T-helper 9 cell (primary cell): ENCODE results near the gene LRP2.
A peak's percentile ranks its signal among the peaks of the same experiment; 100 is the strongest.

Source experiments
- DNase-seq: peaks from one replicate; pipeline ENCODE4 v3.0.0-alpha.2; 2020

Gene LRP2

DNA sequence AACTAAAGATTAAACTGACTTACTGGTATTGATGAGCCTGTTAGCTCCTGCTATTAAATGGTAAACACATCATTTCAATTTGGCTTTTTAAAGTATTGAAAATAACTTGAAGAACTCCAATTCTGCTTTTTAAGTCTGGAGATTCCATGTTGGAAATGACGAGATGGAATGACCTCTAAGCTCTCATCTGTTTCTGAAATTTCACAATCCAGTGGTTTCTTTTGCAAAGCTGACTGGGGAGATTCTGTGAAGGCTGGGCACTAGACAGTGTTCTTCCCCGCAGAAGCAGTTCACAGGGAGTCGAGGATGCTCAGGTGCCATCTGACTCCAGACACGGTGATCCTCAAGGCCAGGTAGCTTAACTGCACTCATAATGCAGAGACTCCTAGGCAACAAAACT, 248.3 kb downstream of the LRP2 start:
- DNase-seq = no peak

DNA sequence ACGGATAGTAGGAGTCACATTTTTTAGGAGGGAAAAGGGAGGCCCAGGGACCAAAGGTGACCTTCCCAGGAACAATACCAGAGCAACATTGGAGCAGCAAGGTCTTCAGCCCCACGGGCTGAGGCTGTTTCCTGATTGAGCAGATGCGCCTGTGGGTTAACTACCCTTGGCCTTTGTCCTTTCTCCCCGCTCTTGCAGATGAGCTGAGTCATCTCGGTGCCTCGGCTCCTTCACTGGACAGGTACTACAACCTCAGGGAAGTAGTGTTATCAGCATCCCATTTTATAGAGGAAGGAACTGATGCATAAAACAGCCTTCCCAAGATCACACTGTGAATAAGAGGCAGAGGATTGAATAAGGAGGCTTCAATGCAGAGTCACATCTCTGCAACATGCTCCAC, 249.5 kb downstream of the LRP2 start:
- DNase-seq = no peak

DNA sequence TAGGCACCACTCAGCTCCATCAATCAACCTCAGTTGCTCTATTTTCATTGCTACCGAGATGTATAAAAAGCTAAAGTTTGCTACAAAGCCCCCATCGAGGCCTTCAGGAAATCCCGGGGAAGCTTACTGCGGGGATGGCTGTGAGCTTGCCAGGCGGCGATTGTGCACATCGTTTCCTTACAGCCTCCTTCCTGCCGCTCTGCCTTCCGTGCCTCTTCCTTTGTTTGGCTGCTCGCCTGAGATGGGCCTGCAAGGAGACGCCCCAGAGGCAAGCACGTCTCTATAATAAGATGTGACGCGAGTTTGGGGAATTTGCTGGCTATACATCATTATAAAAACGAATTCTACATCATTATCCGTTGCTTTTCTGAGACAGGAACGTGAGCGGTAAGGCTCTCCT, 251.4 kb downstream of the LRP2 start:
- DNase-seq = no peak

DNA sequence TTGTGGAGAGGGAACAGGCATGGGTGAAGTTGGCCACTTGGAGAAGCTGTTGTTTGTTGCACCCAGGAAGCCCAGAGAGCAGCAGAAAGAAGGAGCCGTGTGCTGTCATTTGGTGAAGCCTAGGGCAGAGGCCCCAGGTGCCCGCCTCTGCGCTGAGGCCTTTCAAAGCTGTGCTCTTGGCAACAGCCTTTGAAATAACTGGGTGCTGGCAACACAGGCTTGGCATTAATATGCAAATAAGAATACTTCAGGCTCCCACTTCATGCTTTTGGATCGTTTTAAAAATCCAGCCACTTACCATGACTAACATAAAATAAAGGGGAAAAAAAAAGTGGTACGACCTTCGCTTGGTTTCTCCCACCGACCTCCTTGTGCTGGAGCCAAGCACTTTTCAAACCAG, 251.9 kb downstream of the LRP2 start:
- DNase-seq = no peak

DNA sequence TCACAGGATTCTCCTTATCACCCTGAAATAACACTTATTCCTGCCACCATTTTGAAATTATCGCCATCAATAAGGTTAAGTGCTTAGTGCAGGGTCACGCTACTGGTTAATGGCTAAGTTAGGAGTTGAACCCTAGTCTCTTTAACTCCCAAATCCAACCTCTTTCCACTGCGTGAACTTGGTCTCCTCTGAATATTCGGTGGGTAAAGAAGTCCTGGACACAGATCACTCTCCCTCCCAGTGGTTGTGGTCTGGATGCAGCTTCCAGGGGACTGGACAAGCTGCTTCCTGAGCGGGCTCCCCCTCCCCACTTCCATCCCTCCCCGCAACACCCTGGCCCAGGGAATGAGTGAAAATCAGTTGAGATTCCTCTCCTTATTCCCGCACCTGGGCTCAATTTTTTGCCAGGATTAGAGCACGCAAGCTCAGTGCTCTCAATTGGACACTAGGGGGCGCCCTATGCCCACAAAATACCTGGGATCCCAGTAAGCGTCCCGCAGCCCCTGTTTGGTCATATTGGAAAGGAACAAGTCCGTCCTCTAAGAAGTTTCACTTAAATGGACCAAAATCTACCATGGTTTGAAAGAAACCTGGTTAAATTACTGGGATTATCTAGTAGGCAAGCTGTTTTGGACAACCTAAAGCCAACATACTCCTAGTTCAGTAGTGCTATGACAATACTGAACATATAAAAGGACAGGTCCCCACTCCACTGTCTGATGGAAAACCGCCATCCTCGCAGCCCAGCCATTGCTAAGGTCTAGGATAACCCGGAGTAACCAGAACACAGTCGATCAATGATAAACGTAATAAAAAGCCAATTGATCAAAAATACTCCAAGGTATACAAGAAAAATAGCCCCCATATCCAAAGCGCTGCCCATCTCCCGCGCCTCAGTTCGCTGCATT, 252.6 kb downstream of the LRP2 start:
- DNase-seq = peak; percentile 69

DNA sequence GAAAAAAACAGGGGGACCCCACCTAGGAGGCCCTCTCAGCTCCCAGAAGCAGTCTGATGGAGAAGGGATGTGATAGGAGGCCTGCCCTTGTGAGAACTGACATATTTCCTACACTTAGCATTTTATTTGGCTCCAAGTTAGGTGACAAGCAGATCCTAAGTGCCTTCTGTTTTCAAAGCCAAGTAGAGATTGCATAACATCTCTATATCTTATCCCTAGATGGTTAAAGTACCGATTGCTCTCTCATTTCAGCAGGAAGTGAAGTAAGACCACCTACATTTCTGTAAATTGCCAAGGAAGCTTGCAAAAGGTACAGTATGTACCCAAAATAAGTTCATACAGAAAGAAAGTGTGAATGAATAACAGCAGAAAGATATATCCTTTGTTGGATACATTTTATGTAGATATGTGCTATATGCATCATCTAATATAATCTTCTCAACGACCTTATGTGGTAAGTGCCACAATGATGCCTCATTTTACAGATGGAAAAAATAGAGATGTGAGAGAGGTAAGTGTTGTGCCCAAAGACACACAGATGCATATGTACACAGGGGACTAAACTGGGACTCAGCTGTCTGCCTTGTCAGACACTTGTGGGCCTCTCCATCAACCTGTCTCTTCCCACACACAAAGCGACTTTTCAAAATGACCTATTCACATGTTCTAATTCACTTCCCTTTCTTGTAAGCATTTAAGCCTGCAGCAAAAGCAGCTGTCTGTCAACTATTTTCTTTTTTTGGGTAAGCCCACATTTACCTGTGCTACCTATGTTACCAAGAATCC, 254.0 kb downstream of the LRP2 start:
- no peak for DNase-seq

DNA sequence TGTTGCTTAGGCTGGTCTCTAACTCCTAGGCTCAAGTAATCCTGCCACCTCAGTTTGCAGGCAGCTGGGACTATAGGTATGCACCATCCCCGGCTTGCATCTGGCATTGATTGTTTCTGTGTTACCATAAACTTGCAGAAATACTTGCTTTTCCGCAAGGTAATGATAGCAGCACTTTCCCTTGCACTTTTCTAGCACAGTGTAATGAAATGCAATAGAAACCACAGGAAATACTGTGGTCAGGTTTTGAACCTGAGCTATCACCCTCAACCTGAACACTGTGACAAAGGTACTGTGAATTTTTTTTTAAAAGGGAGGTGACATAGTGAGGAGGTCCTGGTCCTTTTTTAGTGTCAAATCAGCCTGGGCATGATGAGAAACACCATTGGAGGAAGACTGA, 254.7 kb downstream of the LRP2 start:
- DNase-seq = peak; percentile 2

DNA sequence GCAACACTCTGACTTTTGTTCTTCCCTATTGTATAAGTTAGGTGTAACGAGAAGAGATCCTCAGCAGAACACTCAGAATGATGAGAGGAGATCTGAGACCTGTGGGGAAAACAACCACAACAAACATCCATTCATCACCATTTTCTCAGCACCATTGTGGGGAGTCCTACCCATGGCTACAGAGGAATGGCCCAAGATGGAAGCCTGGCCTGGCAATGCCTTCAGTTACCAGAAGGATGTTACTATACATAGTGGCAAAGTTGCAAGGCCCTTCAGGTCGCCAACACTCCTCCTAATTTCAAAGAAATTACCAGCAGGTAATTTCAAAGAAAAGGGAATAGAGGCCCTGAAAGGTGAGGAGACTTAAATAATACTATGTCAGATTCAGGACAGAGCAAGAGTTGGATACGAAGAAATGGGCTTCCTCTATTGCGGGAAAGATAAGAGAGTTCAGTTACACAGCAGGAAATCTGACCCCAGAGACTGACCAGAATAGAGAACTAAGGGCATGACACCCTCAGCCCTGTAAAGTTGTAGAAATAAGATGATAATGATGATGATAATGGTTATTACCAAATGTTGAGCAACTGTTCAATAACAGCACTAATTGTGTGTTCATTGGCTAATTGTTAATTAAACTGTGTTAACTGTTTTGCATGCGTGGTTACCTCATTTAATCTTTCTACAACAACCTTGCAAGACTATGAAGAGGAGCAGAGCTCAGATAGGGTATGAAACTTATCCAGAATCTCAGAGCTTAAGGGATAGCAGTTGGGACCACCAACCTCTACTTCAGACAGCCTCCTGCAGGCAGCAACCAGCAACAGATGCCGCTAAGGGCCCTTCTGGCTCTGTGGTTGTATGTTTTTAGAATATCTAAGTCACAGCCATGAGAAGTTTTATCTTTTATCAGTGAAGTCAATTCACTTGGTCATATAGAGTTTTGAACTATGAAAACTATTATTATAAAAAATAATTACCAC, 255.5 kb downstream of the LRP2 start:
- DNase-seq = no peak

DNA sequence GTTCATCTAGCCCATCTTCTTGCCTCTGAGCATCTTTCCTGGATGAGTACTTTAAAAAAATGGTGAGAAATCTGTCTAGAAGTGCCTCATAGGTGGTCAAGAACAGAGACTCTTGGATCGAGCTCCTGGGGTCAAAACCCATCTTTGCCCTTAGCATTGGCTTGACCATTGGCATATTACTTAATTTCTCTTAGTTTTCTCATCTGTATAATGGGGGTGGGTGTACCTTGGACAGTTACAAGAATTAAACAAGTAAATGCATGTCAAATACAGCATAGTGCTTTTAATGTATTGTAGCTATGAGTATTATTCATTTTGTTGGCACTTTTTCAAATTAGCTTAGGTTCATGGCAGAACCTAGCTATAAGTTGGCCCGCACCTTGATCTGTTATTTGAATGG, 256.2 kb downstream of the LRP2 start:
- DNase-seq = no peak

DNA sequence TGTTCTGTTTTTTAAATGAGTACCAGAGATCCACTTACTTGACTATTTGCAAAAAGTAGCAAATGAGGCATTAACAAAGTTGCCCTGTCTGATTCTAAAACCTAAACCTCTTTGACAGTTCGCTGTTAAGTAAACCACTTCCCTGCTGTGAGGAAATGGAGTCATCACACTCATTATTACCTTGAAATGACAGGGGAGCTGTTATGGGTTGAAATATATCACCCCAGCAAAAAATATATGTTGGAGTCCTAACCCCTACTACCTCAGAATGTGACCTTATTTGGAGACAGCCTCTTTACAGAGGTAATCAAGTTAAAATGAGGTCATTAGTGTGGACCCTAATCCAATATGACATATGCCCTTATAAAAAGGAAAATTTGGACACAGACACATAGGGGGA, 256.9 kb downstream of the LRP2 start:
- no peak for DNase-seq

DNA sequence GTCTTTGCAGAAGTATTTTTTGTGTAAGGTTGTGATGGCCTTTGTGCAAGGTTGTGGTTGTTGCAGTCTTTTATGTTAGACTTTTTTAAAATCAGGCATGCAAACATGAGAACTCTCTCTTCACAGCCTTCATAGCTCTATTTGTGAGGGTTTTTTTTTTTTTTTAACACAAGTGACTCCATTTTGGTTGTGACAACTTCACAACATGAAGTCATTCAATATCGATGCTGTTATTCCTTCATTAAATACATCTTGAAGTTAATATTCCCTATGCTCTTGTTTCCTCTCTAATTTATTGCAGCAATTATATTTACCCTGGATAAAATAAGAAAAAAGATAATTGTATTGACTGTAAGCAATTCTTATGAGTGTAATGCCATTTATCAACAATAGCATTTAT, 257.5 kb downstream of the LRP2 start:
- DNase-seq = no peak

DNA sequence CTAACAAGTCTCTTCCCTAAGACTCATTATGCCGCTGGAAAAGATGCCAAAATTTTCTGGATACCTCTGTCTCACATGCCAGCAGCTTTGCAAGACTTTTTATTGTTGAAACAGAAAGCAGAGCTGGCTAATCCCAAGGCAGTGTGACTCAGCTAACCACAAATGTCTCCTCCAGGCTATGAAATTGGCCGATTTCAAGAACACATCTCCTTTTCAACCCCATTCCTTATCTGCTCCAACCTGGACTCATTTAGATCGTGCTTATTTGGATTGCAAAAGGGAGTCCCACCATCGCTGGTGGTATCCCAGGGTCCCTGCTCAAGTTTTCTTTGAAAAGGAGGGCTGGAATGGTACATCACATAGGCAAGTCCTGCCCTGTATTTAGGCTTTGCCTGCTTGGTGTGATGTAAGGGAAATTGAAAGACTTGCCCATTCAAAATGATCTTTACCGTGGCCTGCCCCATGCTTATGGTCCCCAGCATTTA, 266.7 kb downstream of the LRP2 start:
- no peak for DNase-seq

DNA sequence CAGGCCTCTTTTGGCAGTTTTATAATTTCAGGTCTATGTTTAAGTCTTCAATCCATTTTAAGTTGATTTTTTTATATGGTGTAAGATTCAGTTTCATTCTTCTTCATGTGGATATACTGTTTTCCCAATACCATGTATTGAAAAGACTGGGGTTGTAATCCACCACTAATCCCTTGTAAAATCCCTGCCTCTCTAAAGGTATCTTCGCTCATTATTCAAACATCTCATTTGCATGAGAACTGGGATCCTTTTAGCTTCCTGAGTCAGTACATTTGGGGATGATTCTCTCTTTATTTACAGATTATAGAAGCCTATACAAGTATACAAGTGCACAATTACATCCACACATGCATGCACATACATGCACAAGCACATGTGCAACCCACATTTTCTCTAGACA, 267.7 kb downstream of the LRP2 start:
- no peak for DNase-seq

DNA sequence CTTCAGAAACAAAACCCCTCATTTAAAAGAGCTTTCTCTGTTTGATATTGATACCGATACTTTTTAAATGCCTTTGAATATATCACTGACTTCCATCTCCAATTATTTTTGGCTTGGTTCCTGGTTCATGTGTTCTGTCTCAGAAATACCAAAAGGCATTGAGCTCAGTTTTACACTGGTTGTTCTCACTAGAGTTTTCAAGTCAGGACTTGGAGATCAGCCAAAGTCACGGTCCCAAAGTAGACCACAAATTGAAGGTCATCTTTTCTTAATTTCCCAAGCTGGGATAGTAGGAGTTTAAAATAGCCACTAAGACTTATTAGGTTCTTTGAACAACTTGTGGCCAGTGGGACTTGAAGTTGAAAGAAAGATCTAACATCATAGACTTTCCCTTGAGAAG, 268.8 kb downstream of the LRP2 start:
- no peak for DNase-seq

DNA sequence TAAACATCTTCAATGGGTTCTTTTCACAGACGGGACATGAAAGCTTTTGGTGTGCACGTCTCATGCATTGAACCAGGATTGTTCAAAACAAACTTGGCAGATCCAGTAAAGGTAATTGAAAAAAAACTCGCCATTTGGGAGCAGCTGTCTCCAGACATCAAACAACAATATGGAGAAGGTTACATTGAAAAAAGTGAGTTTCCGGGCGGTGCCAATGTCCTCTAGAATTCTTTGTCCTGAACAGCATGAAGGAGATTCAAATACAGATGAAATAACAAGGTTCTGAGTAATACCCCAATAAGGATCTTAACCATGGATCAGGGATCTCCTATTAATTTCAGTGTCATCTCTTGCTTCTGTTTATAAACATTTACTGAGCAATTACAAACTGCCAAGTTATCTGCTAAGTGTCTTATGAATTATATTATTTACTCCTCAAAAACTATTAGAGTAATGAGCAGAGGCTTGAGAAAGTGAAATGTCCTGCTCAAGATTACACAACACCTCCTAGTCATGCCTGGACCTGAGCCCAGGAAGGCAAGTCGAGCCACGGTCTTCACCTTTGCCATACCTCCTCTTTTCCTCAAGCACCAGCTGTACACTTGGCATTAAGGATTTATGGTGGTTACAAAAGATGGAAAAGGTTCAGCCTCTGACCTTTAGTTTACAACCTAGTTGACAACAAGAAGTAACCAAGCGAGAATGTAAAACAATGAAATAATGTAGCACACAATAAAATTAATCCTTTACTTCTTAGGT, 270.4 kb downstream of the LRP2 start:
- DNase-seq = no peak

DNA sequence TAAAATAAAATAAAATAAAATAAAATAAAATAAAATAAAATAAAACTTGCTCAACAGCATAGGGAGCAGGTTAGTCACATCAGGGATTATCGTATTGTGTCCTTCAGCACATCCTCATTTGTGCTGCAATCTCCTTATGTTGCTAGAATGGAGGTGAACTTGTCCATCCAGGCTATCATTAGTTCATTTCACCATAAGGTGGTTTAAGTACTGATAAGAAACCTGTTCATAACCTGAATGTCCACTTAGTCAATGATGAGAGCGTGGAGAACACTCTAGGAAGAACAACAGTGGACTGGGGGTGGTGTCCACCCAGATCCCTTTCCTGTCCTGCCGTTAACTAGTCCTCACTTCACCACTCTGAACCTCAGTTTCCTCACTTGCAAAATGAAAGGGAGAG, 271.1 kb downstream of the LRP2 start:
- DNase-seq = no peak

DNA sequence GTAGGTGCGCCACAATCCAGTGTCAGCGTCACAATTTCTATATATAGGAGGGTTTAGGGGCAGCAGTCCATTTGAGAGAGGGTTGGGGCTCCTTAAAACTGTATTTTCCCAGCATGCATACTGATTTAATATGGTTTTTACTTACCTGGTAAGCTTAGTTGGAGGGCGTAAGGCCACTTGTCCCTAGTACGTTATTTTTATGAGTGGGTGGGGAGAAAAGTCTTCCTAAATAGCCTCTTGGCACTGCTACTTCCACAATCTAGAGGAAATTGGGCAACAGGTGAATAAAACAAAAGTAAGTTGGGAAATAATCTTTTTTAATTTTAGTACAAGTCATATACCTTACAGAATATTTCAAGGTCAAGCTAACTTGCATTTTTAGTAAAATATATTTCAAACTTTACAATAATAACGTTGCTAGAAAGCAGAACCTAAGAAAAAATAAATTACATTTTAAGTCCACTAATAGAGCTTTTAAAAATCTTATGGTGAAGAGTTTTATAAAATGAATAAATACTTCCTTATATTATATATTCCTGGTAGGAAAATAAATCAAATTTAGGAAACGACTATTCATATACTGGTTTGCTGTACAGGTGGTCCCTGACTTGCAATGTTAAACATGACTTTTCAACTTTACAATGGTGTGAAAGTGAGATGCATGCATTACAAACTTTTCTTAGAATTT, 272.1 kb downstream of the LRP2 start:
- DNase-seq = no peak

DNA sequence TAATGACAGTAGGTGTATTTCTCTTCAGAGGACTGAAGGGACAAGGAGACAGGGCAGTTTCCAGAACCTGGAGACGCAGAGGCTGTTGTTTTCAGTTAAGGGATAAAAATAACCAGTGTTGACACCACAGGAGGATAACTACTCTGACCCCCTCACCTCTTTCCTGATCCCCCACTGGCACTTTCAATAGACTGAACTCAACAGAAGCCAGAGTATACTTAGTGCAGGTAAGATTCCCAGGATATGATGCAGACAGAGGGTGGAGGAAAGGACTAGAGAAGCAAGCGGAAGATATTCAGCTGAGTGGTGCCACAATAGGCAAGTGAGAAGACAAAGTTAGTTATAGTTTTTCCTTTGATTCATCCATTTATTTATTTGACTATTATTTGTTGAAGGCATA, 273.2 kb downstream of the LRP2 start:
- no peak for DNase-seq

DNA sequence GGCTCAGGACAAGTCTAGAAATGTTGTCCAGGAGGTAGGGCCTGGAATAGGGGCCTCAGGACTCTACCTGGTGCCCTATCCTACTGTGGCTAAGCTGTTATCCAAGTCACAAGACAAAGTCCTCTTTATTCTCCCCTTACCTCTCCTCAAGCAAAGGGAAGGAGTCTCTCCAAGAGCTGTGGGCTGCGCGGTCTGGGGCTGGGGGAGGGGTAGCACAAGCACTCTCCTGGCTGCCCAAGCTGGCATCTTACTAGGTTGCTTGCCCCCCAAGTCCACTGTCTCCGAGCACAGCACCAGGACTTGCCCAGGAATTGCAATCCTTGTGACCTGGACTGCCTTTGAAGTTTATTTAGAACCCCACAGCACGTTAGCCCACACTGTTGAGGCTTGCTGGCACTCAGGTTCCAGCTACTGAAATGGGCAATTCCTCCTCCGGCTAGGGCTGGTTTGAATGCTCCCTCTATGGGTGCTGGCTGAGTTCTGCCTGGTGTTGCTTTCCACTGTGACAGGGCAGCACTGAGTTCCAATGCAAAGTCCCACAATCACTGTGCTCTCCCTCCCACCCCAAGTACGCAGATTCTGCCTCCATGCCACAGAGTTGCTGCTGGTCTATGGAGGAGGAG, 274.5 kb downstream of the LRP2 start:
- no peak for DNase-seq

DNA sequence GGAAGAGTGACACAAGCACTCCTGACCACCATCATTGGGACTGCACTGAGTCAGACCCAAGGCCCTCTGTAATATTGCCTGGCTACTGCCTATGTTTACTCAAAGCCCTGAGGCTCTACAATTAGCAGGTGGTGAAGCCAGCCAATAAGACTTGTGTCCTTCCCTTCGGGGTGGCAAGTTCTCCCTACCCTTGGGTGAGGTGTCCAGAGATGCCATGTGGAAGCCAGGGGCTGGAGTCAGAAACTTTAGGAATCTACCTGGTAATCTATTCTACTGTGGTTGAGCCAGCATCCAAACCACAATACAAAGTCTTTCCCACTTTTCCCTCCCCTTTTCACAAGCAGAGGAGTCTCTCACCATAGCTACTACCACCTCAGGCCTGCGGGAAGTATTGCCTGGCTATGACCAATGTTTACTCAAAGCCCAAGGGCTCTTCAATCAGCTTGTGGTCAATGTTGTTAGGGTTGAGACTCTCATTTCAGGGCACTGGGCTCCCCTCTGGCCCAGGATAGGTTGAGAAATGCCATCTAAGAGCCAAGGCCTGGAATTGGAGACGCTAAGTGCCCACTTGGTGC, 275.4 kb downstream of the LRP2 start:
- DNase-seq = no peak

DNA sequence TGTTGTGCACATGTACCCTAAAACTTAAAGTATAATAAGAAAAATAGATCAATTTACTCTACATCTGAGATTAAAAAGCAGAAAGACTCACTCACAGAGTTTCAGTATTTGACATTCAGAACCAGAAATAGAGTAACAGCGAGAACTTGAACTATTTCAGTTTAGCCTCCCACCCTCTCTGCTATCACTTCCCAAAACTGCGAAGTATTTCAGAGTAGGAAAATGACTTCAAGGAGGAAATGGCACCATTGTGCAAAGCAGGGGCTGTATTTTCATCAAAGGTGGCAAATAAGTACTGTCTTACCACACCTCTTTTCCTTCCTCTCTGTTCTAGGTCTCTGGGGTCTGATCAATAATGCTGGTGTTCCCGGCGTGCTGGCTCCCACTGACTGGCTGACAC, 279.3 kb downstream of the LRP2 start:
- DNase-seq = no peak
